ENCODE data around the gene WIPF1.

The WIPF1 gene

GRCh38 chr2:174597345-174598047, at the start of gene WIPF1:
Gene WIPF1, minus strand, starts transcription at chr2:174597804. Its CDS starts 12,231 bp downstream, at chr2:174585573.
- no peak for DNase-seq

GRCh38 chr2:174645296-174645695, 47.7 kb upstream of the WIPF1 start:
- DNase-seq: no peak

GRCh38 chr2:174644406-174644805, 46.8 kb upstream of the WIPF1 start:
- no peak for DNase-seq

- DNase-seq: no peak
Observed at GRCh38 chr2:174643356-174643755, 45.8 kb upstream of the WIPF1 start.

GRCh38 chr2:174641168-174641567, 43.6 kb upstream of the WIPF1 start:
- DNase-seq: no peak

GRCh38 chr2:174636987-174637386, 39.4 kb upstream of the WIPF1 start:
- no peak for DNase-seq

GRCh38 chr2:174635776-174636404, 38.3 kb upstream of the WIPF1 start:
- no peak for DNase-seq

- DNase-seq: no peak
Observed at GRCh38 chr2:174635015-174635593, 37.5 kb upstream of the WIPF1 start.

- DNase-seq: no peak
Observed at GRCh38 chr2:174634130-174635014, 36.8 kb upstream of the WIPF1 start.

GRCh38 chr2:174633623-174633930, 36.0 kb upstream of the WIPF1 start:
- DNase-seq: no peak

- DNase-seq: no peak
Observed at GRCh38 chr2:174632841-174633622, 35.4 kb upstream of the WIPF1 start.

- no peak for DNase-seq
Observed at GRCh38 chr2:174631009-174631981, 33.7 kb upstream of the WIPF1 start.

GRCh38 chr2:174630107-174630506, 32.5 kb upstream of the WIPF1 start:
- no peak for DNase-seq

- no peak for DNase-seq
Observed at GRCh38 chr2:174629506-174629905, 31.9 kb upstream of the WIPF1 start.

GRCh38 chr2:174628528-174629169, 31.0 kb upstream of the WIPF1 start:
- no peak for DNase-seq

- no peak for DNase-seq
Observed at GRCh38 chr2:174627216-174627615, 29.6 kb upstream of the WIPF1 start.

GRCh38 chr2:174624895-174625430, 27.4 kb upstream of the WIPF1 start:
- DNase-seq: no peak

GRCh38 chr2:174623690-174624089, 26.1 kb upstream of the WIPF1 start:
- DNase-seq: no peak

- DNase-seq: no peak
Observed at GRCh38 chr2:174623106-174623637, 25.6 kb upstream of the WIPF1 start.

GRCh38 chr2:174621323-174621722, 23.7 kb upstream of the WIPF1 start:
- DNase-seq: no peak
